Measurements from ENCODE around the gene PLBD2.

DNA sequence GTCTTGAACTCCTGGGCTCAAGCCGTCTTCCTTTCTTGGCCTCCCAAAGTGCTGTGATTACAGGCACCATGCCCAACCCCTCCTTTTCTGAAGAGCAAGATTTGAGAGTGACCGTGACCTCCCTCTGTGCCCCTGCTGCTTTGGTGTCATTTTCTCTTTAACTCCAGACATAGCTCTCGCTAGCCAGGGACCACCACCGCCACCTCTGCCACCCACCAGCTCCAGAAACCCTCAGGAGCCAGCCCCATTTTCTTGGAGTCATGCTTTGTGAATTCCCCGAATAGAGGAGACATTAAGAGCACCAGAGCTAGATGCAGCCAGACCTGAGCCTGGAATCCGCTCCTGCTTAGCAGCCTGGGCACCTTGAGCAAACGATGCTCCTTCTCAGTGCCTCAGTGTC is 81.9 kb downstream of the PLBD2 start:
- no peak for TF ChIP-seq CTCF (IDR thresholded peaks at IDR 0.05)
- no peak for TF ChIP-seq POLR2A (IDR thresholded peaks at IDR 0.05)
